A549 (cell line): ENCODE results near the gene TUBB1.
A peak's percentile ranks its signal among the peaks of the same experiment; 100 is the strongest.

Source experiments
- CHD2 ChIP-seq: fragments of 150-350 bp; IDR thresholded peaks from 2 replicates; pipeline ENCODE4 v1.6.1; 2014; ENCODE audit warnings: low read length; ENCODE audit not compliant: partially characterized antibody
- CTCF ChIP-seq: fragments of >200 bp; sonication (Bioruptor Twin); formaldehyde crosslinking; IDR thresholded peaks from 3 replicates; pipeline ENCODE4 v1.5.1; 2016
- KDM5A ChIP-seq: fragments of 200-600 bp; sonication (generic); IDR thresholded peaks from 2 replicates; pipeline ENCODE4 v1.6.1; 2016; ENCODE audit warnings: antibody characterized with exemption, mild to moderate bottlenecking
- NR3C1 ChIP-seq: fragments of >200 bp; sonication (Bioruptor Twin); formaldehyde crosslinking; IDR thresholded peaks from 3 replicates; pipeline ENCODE4 v1.6.1; 2017
- RAD21 ChIP-seq, 2 experiments: fragments of >200 bp in 1 of 2; sonication (Bioruptor Twin) in 1 of 2; formaldehyde crosslinking in 1 of 2; IDR thresholded peaks in 1 of 2; conservative IDR thresholded peaks in 1 of 2; 2 replicates in 1 of 2; 3 replicates in 1 of 2; pipeline ENCODE4 v1.6.1; 2012 to 2018; ENCODE audit warnings: inconsistent platforms in 1 of 2
- RCOR1 ChIP-seq: fragments of 150-350 bp; IDR thresholded peaks from 2 replicates; pipeline ENCODE4 v1.6.1; 2014; ENCODE audit warnings: antibody characterized with exemption, low read length, low read depth
- RNF2 ChIP-seq: fragments of 200-600 bp; sonication (generic); IDR thresholded peaks from 2 replicates; pipeline ENCODE4 v1.6.1; 2016; ENCODE audit warnings: low read depth, mild to moderate bottlenecking, antibody characterized with exemption, moderate library complexity, borderline replicate concordance

- TF ChIP-seq CHD2 (no peak), RCOR1 (no peak), CTCF (no peak), NR3C1 (no peak), KDM5A (no peak), RNF2 (0 out of 2 replicates have a peak, but pooled peaks have one; percentile 66), RAD21 (conservative IDR thresholded peaks at IDR 0.05 in 1 of 2, IDR thresholded peaks at IDR 0.05 in 1 of 2) (no peak)
These were observed 23.0 kb downstream of the TUBB1 start, which contains the start of gene PRELID3B for GRCh38 chr20:59042151-59042795.
